Activated T-cell treated with anti-CD3 and anti-CD28 coated beads for 48 hours (primary cell): Measurements from ENCODE around the gene CYP19A1.
A peak's percentile ranks its signal among the peaks of the same experiment; 100 is the strongest.
"Not testable (repeated sequence)": the region's sequence is repeated elsewhere in the genome, so short reads cannot be mapped to it uniquely, and the experiment has no call there.

Experiments used
- DNase-seq: peaks from one replicate; pipeline ENCODE4 v3.0.0-alpha.2; 2020; ENCODE audit warnings: low read depth

CYP19A1 gene

DNA sequence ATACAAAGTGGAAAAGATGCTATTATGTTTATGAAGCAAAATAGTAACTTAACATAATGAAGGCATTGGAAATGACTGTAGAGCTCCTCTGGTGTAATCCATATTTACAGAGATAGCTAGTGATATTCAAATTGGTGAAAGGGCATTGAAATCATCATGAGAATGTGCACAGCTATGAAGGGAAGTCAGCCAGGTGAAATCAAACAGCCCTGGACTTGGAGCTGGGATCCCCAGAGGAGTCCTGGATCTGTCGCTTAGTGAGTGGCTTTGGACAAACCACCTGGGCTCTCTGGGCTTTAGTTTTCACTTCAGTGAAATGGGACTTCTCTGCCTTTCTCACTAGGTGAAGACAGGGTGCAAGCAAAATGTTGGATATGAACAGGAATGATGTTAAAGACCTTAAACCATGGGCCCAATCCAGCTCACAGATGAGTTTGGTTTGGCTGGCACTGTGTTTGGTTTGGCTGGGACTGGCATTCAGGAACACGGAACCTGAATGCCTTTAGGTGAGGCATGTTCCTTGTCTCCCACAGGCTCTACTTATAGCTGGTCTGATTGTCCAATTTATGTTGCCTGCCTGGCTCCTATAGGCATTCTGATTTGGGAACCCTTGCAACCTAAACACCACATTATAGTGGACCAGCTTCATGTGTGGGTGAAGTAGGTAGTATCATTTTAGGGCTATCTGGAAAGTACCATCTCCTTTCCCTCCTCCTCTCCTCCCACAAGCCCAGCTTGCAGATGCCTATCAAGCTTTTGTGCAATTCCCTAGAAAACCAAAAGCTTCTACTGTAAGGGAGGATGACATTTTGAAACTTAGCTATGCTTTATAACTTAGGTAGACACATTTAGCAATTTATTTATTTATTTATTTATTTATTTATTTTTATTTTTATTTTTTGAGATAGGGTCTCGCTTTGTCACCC is 133.1 kb downstream of the CYP19A1 start:
- no peak for DNase-seq

DNA sequence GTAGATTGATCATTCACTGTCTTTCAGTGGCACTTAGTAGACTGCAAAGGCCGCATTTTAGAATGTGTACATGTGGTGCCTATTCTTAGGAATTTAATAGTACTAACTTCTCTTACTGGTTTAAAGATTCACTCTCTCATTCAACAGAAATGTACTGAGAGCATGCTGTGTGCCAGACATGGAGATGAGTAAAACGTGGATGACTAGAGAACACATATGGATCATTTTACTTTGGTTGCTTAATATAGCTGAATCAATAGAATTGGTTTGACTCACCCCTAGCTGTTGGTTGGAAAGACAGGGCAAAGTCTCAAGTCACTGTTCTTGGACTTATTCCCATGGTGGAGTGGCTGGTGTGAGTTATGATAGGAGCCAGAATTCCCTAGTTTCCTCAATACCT is 134.6 kb downstream of the CYP19A1 start:
- no peak for DNase-seq

DNA sequence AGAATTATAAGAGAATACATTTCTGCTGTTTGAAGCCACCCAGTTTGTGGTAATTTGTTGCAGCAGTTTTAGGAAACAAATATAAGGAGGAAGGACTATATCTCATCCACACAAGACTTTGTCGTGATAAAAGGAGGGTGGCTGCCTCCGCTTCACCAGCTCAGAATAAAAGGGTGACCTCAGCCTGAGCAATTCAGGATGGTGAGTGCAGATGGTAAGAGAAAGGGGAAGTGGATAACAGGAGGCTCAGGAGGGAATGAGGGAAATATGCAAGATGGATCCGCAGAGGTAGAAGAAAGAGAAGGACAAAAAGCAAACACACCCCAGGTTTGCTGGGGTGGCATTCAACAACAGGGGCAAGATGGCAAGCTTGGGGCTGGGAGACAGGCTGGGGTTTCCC is 135.6 kb downstream of the CYP19A1 start:
- no peak for DNase-seq

- no peak for DNase-seq
These were observed 136.8 kb downstream of the CYP19A1 start for GRCh38 chr15:51201581-51201980.

DNA sequence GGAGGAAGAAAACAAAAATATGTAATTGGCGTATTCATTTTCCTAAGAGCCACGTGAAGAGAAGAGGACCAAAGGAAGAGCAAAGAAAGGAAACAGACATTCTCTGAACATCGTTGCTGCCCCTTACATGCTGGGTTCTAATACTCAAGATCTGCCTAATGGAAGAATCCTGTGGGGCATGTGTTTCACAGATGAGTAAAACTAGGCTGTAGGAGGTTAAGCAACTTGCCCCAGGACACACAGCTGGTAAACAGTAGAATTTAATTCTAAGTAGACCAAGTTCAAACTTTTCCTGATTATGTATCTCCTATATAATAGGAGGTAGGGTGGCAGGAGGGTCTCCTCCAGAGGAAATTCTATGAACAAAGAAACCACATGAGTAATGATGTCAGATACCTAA is 137.6 kb downstream of the CYP19A1 start:
- DNase-seq = no peak

GRCh38 chr15:51199541-51199940 is 138.9 kb downstream of the CYP19A1 start:
- DNase-seq = no peak

DNA sequence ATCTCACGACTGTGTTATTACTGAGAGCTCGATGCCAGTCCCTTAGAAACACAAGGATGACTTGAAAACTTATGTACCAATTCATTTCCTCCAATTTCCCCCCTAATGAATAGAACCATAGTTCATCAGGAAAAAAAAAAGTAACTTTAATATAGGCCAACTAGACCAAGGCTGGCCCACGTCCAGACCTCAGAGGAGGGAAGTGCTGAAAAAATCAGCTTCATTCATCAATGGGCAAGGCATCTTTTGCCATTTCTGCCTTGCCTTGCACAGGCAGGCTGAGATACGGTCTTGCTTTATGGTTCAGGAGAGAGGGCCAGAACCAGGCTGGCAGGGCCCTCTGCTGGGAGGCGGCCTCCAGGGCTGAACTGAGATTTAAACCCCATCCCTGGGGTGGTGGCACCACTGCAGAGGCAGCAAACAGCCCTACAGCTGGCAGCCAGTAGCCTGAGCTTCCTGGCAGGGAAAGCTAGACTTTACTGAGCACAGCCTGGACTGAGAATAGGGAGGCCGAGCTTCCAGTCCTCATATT is 139.6 kb downstream of the CYP19A1 start:
- DNase-seq = no peak

GRCh38 chr15:51195459-51195858 is 142.9 kb downstream of the CYP19A1 start:
- no peak for DNase-seq

DNA sequence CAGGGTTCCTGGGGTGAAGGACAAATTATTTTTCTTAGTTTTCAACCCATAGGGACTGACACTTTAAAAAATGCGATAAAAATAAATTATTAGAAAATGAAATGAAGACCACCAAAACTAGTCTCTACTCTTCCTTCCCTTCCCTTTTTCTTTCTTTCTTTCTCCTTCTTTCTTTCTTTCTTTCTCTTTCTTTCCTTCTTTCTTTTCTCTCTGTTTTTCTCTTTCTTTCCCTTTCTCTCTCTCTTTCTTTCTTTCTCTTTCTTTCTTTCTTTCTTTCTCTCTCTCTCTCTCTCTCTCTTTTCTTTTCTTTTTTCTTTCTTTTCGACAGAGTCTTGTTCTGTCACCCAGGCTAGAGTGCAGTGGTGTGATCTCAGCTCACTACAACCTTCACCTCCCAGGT is 144.4 kb downstream of the CYP19A1 start:
- no peak for DNase-seq

GRCh38 chr15:51193526-51193925 is 144.9 kb downstream of the CYP19A1 start:
- no peak for DNase-seq

DNA sequence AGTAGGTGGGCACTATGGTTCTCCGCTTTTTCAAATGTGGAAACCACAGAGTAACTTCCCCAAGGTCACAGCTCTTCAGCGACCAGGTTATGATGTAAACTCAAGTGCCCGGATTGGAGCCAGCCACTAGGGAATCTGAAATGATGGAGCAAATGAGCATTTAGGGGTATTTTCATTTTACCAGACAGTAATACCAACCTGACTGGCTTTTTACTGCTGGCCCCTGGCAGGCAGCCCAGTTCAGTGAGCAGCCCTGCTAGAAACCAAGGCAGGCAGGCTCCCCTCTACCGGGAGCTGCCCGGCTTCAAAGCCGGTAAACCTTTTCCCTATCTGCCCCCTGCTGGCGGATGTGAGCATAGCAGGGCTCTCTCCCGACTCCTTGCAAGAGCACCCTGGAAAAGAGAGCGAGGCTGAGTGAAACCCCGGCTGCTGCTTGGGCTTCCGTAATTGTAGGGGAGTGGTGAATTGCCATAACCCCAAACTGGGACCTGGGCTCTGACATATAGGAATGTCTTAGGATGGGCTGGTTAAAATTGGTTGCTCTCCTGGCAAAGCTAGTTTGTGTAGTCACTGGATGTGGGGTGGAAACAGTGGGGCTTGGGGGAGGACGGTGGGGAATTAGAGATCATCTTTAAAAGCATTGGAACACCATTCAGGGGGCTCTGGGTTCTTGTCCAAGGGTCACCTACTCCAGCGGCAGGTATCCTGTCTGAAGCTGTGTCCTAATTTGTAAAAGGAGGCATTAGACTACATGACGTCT is 145.7 kb downstream of the CYP19A1 start:
- DNase-seq = peak; percentile 71

DNA sequence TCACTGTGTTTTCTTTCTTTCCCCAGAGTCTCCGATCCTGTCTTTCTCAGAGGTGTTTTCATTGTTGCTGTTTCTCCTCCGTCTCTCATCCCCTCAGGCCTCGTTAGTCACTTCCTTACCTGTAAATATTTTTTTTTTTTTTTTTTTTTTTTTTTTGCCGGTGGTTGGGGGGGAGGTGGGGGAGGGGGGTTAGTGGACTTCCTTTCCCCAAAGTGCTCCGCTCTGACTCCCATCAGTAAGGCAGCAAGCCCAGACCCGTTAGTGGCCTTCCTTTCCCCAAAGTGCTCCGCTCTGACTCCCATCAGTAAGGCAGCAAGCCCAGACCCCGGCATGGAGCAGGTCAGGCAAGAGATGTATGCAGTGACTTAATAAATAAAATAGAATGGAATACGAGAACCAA is 146.6 kb downstream of the CYP19A1 start:
- no peak for DNase-seq

- no peak for DNase-seq
These were observed 147.2 kb downstream of the CYP19A1 start for GRCh38 chr15:51191072-51191670.

DNA sequence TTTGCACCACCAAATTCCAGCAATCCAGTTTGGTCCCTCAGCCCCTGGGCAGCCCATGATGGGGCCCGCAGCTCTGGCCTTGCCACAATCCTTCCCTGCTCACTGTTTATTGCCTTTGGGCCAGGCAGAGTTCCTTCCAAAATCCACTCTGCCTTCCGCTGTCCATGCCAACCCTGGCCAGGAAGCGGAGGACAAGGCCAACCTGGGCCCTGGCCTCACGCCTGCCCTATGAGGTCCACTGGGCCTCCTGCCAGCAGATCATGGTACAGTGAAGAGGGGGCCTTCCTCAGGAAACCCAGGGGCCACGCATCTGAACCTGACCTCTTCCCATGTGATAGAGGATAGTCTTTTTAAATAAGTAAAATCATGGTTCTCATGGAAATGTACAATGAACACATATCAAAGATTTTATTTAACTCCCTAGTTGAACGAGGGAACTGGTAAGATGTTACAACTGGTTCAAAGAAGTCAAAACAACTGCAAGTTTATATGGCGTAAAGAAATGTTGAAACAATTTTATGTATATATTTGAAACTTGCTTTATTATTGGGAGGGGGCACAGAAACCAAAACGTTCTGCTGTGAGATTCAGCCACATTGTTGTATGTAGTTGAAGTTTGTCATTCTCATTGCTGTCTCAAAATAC is 147.8 kb downstream of the CYP19A1 start:
- no peak for DNase-seq

- no peak for DNase-seq
These were observed 148.6 kb downstream of the CYP19A1 start for GRCh38 chr15:51189669-51190385.

DNA sequence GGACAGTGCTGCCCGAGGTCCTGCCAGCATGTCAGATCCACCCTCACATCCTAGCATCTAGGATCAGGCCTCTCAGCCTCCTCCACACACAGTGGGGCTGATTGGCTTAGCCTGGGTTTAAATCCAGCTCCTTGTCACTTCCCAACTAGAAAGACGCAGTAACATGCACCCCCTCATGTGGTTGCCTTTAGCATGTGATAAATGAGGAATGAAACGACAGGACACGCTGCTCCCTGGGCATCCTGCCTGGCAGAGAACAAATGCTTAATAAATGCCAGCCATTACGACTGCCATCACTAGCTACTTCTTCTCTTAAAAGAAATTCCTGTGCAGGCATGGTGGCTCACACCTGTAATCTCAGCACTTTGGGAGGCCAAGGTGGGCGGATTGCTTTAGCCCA is 149.6 kb downstream of the CYP19A1 start:
- DNase-seq = not testable (repeated sequence)

- DNase-seq = no peak
These were observed 151.5 kb downstream of the CYP19A1 start for GRCh38 chr15:51186891-51187290.

DNA sequence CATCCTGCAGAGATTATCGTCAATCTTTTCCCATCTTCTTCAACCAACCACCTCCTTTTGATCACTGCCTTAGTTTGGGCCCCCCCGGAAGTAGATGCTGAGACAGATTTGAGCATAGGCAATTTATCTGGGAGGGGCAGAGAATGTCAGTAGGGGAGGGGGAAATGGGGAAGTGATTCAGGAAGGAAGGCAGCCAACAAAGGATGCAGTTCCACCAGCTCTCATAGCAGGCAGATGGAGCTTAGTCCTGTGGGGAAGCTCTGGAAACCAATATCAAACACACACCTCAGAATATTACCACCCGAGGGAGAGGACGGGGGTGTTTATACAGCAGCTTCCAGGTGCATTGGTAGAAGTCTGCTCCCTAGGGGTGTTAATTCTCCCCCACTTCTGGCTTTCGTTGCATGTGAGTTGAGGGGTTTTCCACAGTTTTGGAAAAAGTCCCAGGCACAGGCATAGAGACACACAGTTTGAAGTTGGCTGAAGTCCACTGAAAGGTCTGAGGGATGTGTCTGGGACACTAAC is 152.2 kb downstream of the CYP19A1 start:
- no peak for DNase-seq

DNA sequence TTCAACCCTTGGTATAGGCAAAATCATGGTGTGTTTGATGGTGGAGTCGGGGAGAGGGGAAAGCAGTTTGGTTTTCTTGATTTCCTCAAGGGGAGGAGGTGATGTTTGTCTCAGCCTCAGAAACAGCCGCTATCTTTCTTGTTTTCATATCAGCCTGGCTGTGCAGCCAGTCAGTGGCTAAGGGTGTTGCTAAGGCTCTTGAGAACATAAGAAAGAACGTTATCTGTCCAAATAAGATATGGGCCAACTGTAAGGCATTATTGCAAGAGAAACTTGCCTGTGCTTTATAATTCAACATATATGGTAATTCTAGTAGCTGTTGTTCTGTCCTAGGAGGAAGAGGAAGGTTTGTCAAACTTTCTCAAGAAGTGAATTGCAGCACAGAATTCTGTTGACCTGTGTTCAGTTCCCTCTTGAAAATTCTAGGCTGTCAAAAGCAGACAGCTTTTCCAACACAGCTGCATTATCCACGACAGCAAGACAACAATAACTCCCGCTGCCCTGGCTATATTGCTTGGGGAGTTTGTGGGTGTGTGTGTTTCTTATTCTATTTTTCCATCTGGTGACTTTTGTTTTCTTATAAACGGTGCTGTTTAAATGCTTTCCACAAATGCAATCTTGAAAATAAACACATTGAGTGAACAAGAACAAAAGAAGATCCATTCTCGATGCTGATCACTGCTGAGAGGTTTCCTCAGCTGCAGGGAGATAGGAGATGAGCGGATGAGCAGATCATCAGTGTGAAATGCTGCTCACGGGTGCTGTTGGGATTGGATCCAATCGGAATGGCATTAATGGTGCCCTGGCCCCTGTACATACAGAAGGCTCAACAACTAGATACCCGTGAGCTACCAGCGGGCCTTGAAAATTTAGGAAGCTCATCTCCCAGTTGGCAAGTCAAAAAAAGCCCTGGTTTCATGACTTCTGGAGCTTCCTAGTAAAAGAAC is 152.9 kb downstream of the CYP19A1 start:
- no peak for DNase-seq

GRCh38 chr15:51184627-51185026 is 153.8 kb downstream of the CYP19A1 start:
- no peak for DNase-seq
